ENCODE results near the gene NLRP13. TPM values are rescaled to one million over a fixed set of nuclear protein-coding genes. Genes with fewer than 3 reads are reported as not detected.

The NLRP13 gene
- total RNA-seq, 1 donor from 2014 or later = not detected

DNA sequence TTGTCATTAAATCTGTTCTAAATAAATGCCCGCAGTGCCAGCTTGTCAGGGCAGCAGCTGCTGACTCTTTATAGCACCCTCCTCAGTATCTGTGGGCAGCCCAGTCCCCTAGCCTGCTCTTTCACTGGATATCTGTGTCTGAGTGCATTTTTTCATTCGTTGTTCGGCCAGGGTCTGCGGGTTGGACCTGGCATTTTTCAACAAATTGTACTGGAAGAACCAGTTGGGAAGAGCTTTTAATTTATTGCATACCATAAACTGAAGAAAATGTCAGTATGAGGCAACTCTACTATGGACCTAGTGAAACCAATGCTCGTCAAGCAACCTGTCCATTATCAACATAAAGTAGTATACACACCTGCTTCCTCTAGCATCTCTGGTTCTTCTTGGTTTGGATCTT lies 8.6 kb downstream of the NLRP13 start:
- H3K4me3 ChIP-seq (ENCODE audit: low read depth, low read length) = no peak overlapping the region
- TF ChIP-seq, protein P1, sequence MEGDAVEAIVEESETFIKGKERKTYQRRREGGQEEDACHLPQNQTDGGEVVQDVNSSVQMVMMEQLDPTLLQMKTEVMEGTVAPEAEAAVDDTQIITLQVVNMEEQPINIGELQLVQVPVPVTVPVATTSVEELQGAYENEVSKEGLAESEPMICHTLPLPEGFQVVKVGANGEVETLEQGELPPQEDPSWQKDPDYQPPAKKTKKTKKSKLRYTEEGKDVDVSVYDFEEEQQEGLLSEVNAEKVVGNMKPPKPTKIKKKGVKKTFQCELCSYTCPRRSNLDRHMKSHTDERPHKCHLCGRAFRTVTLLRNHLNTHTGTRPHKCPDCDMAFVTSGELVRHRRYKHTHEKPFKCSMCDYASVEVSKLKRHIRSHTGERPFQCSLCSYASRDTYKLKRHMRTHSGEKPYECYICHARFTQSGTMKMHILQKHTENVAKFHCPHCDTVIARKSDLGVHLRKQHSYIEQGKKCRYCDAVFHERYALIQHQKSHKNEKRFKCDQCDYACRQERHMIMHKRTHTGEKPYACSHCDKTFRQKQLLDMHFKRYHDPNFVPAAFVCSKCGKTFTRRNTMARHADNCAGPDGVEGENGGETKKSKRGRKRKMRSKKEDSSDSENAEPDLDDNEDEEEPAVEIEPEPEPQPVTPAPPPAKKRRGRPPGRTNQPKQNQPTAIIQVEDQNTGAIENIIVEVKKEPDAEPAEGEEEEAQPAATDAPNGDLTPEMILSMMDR (conservative IDR thresholded peaks at IDR 0.05; ENCODE audit: low read depth, low read length) = no peak
- DNase-seq (ENCODE audit: low read depth) = no peak

DNA sequence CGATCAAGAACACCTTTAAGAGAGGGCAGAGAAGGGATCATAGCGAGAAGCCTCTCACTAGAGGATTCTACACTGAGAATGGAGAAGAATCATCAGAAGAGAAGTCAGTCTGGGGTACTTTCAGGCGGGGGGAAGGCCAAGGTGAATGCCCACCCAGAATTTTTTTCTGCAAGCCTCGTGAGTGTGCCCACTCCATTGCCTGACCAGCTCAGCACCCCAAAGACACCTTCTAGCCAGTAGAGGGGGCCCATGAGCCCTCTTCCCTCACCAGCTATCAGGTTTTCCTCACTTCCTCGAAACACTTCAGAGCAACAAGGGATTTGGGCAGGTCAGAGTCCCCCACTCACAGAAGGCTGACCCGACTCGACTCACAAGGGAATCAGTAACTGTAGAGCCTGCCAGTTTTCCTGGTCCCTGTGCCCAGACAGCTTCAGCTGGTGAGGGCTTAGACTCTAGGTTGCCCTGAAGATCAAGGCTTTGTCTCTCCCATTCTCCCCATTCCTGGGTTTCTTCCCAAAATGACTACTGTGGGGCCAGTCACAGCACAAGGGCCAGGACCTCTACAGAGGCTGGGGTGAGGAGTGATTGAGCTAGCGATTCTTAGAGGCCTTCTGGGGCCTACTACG lies 18.4 kb downstream of the NLRP13 start:
- TF ChIP-seq, protein P1 (conservative IDR thresholded peaks at IDR 0.05; ENCODE audit: low read depth, low read length) = no peak
- no peak overlapping the region for H3K4me3 ChIP-seq (ENCODE audit: low read depth, low read length)
- DNase-seq (ENCODE audit: low read depth) = no peak

DNA sequence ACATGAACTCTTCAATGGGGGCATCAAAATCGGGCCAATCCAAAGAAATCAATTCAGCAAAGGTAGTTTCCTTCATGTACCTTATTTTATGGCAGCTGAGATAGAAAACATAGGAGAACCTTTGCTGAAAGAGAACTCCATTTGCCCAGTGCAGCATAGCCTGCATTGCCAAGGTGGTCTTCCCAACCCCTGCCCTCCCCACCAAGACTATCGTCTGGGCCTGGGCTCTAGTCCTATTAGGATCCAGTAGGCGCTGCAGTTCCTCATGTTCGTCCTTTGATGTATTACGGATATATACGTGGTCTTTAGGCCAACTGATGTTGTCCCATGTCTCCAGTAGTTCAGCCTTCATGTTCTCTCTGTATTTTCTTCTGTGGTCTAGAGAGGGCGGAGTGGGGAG lies 19.2 kb downstream of the NLRP13 start:
- TF ChIP-seq, protein P1 (conservative IDR thresholded peaks at IDR 0.05; ENCODE audit: low read depth, low read length) = no peak
- no peak overlapping the region for H3K4me3 ChIP-seq (ENCODE audit: low read depth, low read length)
- DNase-seq (ENCODE audit: low read depth) = no peak

DNA sequence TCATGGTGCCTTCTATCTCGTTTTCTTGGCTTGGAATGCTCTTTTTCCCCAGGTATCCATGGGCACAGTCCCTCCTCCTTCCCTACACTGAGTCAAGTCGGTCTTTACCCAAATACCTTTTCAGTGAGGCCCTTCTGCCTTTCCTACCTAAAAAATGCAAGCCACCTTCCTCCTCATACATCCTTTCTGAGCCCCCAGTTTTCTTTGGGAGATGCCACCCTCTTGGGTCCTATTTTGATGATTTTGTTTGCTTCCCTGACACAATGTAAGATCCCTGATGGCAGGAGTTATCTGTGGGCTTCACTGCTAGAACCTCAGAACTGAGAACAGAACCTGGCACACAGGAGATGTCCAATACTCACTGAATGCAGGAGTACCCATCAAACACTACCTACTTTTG lies 22.3 kb downstream of the NLRP13 start:
- TF ChIP-seq, protein P1 (conservative IDR thresholded peaks at IDR 0.05; ENCODE audit: low read depth, low read length) = no peak
- no peak for DNase-seq (ENCODE audit: low read depth)
- H3K4me3 ChIP-seq (ENCODE audit: low read depth, low read length) = no peak overlapping the region

DNA sequence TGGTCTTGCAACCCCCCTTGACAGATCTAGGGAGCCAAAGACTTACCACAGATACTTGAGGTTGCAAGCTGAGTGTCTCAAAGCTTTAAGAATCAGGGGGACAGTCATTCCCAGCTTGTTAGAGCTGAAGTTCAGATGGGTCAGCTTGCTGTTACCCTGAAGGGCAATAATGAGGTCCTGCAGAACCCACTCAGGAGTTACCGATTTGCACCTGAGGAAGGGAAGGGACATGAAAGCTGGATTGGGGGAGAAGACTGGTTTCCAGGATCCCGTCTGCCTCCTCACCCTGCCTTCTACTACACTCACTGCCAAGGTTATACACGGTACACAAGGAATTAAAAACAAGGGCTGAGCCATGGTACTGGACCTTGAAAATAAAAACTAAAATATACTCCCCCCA lies 24.4 kb downstream of the NLRP13 start:
- H3K4me3 ChIP-seq (ENCODE audit: low read depth, low read length) = no peak overlapping the region
- no peak for DNase-seq (ENCODE audit: low read depth)
- TF ChIP-seq, protein P1 (conservative IDR thresholded peaks at IDR 0.05; ENCODE audit: low read depth, low read length) = no peak

DNA sequence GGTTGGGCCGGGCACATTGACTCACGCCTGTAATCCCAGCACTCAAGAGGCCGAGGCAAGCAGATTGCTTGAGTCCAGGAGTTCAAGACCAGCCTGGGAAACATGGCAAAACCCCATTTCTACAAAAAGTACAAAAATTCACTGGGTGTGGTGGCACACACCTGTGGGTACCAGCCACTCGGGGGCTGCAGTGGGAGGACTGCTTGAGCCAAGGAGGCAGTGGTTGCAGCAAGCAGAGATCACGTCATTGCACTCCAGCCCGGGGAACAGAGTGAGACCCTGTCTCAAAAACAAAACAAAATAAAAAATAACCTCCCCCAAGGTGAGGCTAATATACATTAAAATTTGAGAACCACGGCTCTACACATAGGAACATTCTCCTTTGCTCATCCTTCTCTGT lies 24.9 kb downstream of the NLRP13 start:
- TF ChIP-seq, protein P1 (conservative IDR thresholded peaks at IDR 0.05; ENCODE audit: low read depth, low read length) = no peak
- DNase-seq (ENCODE audit: low read depth) = no peak
- no peak overlapping the region for H3K4me3 ChIP-seq (ENCODE audit: low read depth, low read length)

DNA sequence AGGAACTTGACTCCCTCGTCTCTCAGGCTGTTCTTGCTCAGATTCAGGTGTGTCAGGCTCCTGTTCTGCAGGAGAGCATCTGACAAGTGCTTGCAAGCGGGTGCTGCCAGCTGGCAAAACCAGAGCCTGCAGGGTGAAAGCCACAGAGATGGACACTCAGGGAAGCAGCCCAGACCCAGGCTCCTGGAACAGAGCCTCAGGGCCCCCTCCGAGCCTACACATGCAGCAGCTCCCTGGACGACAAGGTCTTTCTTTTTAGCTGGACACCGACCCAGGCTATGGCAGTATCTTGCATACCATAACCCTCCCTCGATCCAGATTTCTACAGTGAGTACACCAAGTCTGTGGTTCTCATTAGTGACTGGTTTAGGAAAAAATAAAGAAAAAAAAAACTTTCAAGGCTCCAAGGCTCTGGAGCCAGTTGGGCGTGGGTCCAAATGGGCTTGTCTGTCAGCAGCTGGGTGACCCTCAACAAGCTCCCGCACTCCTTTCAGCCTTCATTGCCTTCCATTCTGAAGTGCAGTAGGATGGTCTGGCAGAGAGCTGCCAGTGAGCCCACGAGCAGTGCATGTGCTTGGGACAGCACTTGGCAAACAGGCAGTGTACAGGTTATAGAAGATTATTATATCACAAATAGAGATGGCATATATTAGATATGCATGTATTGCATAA lies 29.9 kb downstream of the NLRP13 start:
- no peak overlapping the region for H3K4me3 ChIP-seq (ENCODE audit: low read depth, low read length)
- DNase-seq (ENCODE audit: low read depth) = no peak
- TF ChIP-seq, protein P1 (conservative IDR thresholded peaks at IDR 0.05; ENCODE audit: low read depth, low read length) = no peak
